ENCODE data around the gene TRABD.

DNA sequence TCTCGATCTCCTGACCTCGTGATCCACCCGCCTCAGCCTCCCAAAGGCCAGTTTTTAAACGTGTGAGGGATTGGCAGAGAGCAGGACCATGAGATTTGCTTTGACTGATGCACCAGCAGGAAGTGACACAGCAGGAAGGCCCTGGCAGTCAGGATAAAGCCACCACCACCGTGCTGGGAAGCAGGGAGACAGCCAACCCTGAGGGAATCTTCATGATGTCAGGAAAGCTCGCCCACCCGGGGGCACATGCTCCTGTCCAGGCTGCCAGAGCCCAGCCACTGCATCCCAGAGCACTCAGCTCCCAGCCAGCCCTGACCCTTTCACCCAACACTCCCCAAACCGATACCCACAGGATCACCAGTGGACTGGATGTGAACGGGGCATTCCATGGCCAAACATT, 53.0 kb downstream of the TRABD start:
- TF ChIP-seq POLR2A (IDR thresholded peaks at IDR 0.05) = no peak
- TF ChIP-seq, protein P1, sequence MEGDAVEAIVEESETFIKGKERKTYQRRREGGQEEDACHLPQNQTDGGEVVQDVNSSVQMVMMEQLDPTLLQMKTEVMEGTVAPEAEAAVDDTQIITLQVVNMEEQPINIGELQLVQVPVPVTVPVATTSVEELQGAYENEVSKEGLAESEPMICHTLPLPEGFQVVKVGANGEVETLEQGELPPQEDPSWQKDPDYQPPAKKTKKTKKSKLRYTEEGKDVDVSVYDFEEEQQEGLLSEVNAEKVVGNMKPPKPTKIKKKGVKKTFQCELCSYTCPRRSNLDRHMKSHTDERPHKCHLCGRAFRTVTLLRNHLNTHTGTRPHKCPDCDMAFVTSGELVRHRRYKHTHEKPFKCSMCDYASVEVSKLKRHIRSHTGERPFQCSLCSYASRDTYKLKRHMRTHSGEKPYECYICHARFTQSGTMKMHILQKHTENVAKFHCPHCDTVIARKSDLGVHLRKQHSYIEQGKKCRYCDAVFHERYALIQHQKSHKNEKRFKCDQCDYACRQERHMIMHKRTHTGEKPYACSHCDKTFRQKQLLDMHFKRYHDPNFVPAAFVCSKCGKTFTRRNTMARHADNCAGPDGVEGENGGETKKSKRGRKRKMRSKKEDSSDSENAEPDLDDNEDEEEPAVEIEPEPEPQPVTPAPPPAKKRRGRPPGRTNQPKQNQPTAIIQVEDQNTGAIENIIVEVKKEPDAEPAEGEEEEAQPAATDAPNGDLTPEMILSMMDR (IDR thresholded peaks at IDR 0.05) = no peak

All from heart left ventricle (tissue), 13 donors.